Keratinocyte (primary cell): ENCODE data around the gene HNRNPDL. TPM values are rescaled to one million over a fixed set of nuclear protein-coding genes. Genes with fewer than 3 reads are reported as not detected.

Experiments
- DNase-seq: peaks from one replicate; pipeline ENCODE4 v3.0.0-alpha.2; 2011; ENCODE audit warnings: low read depth, missing footprints, low spot score
- FAIRE-seq: peaks from 2 replicates; lab custom pipeline; 2011; peaks lifted over from hg19 to GRCh38; lab: Jason Lieb, UNC
- H2AFZ ChIP-seq: 2 replicates; pipeline ENCODE4 v1.6.0; 2012; ENCODE audit warnings: low read length, control low read depth, inconsistent platforms; ENCODE audit not compliant: control insufficient read depth
- H3K27ac ChIP-seq: 2 replicates; pipeline ENCODE4 v1.5.1; 2011; ENCODE audit warnings: low read length; ENCODE audit not compliant: control insufficient read depth, insufficient read depth
- H3K27me3 ChIP-seq: 3 replicates; pipeline ENCODE4 v1.6.0; 2011; ENCODE audit warnings: low read length; ENCODE audit not compliant: control insufficient read depth, insufficient read depth; ENCODE audit errors: extremely low read depth
- H3K36me3 ChIP-seq, 2 experiments: 2 replicates in 1 of 2; 3 replicates in 1 of 2; pipeline ENCODE4 v1.5.1; 2011; ENCODE audit warnings: low read length in 2 of 2, mild to moderate bottlenecking in 1 of 2; ENCODE audit not compliant: control insufficient read depth in 2 of 2, insufficient read depth in 2 of 2; ENCODE audit errors: extremely low read depth in 1 of 2
- H3K4me1 ChIP-seq: 3 replicates; pipeline ENCODE4 v1.5.1; 2011; ENCODE audit warnings: low read length; ENCODE audit not compliant: control insufficient read depth, insufficient read depth; ENCODE audit errors: extremely low read depth
- H3K4me2 ChIP-seq: 3 replicates; pipeline ENCODE4 v1.6.0; 2011; ENCODE audit warnings: low read depth, low read length; ENCODE audit not compliant: control insufficient read depth, insufficient read depth; ENCODE audit errors: extremely low read depth
- H3K4me3 ChIP-seq, 3 experiments: fragments of 200-600 bp in 1 of 3; sonication (generic) in 1 of 3; 2 replicates in 2 of 3; 3 replicates in 1 of 3; pipeline ENCODE4 v1.5.1; 2011 to 2016; ENCODE audit warnings: low read length in 3 of 3, mild to moderate bottlenecking in 3 of 3, control low read depth in 2 of 3, inconsistent platforms in 1 of 3, low read depth in 1 of 3, mixed read lengths in 1 of 3, mixed run types in 1 of 3, moderate library complexity in 1 of 3; ENCODE audit not compliant: control insufficient read depth in 2 of 3, insufficient read depth in 2 of 3; ENCODE audit errors: extremely low read depth in 1 of 3
- H3K79me2 ChIP-seq: 2 replicates; pipeline ENCODE4 v1.6.0; 2012; ENCODE audit warnings: low read length; ENCODE audit not compliant: control insufficient read depth, insufficient read depth
- H3K9ac ChIP-seq: 3 replicates; pipeline ENCODE4 v1.6.0; 2011; ENCODE audit warnings: low read length; ENCODE audit not compliant: control insufficient read depth, insufficient read depth; ENCODE audit errors: extremely low read depth
- H3K9me1 ChIP-seq: 3 replicates; pipeline ENCODE4 v1.6.0; 2011; ENCODE audit warnings: low read length; ENCODE audit not compliant: control insufficient read depth, insufficient read depth; ENCODE audit errors: extremely low read depth
- H3K9me3 ChIP-seq: 2 replicates; pipeline ENCODE4 v1.5.1; 2012; ENCODE audit warnings: low read depth, low read length; ENCODE audit not compliant: control insufficient read depth
- H4K20me1 ChIP-seq: 3 replicates; pipeline ENCODE4 v1.6.0; 2011; ENCODE audit warnings: low read length; ENCODE audit not compliant: control insufficient read depth, insufficient read depth; ENCODE audit errors: extremely low read depth
- CTCF ChIP-seq, 3 experiments: IDR thresholded peaks in 1 of 3; conservative IDR thresholded peaks in 1 of 3; optimal IDR thresholded peaks in 1 of 3; 2 replicates in 2 of 3; 3 replicates in 1 of 3; pipeline versions ENCODE3 to v1.5.1; 2011; ENCODE audit warnings: low read length in 3 of 3, mild to moderate bottlenecking in 3 of 3, moderate library complexity in 2 of 3, control low read depth in 1 of 3, inconsistent platforms in 1 of 3; ENCODE audit not compliant: insufficient read depth in 2 of 3; ENCODE audit errors: extremely low read depth in 1 of 3
- EZH2 ChIP-seq: IDR thresholded peaks from one replicate; pipeline ENCODE4 v1.6.1; 2012; ENCODE audit warnings: inconsistent platforms, mild to moderate bottlenecking, low read length, moderate library complexity
- dilution Hi-C: fragments of 300-500 bp; cut with MboI; formaldehyde crosslinking; loops from one replicate; pipeline ENCODE4 v1.7.0; 2020; ENCODE audit warnings: low sequenced_read_pairs; ENCODE audit not compliant: extremely low pct_ligation_motif_present
- polyA plus RNA-seq, 5 experiments: library from polyadenylated mRNA; depleted of rRNA in 3 of 5; stranded (reverse) in 3 of 5; stranded (forward) in 1 of 5; unstranded in 1 of 5; fragments of >200 nt; gene quantifications; 1 replicate in 1 of 5; 2 replicates in 3 of 5; 3 replicates in 1 of 5; pipeline versions ENCODE4 v1.2.1 to v1.2.3, GENCODE V29; 2011 to 2012; ENCODE audit warnings: missing spikeins in 2 of 5, low read depth in 1 of 5, low replicate concordance in 1 of 5

Gene HNRNPDL
- polyA plus RNA-seq, 1 donor (not counting 4 experiments of a cell fraction or from before 2014, with no cell fraction given) = 292 TPM

- Histone ChIP-seq H3K36me3 (peaks cover 17% of the 10 kb centered on the region in 2 experiments), H3K27ac (no peak overlapping the region), H3K79me2 (peaks cover 43% of the 10 kb centered on the region), H3K9me3 (no peaks in the 10 kb centered on the region), H3K4me3 (no peak overlapping the region), H3K9ac (no peak overlapping the region), H4K20me1 (no peaks in the 10 kb centered on the region), H3K27me3 (no peaks in the 10 kb centered on the region), H3K9me1 (no peaks in the 10 kb centered on the region), H3K4me1 (no peaks in the 10 kb centered on the region), H3K4me2 (no peak overlapping the region), H2AFZ (no peak overlapping the region)
- dilution Hi-C loops = no loop called here
- DNase-seq (no peak), FAIRE-seq (no peak)
- TF ChIP-seq CTCF (optimal IDR thresholded peaks at IDR 0.05 in 1 of 3, IDR thresholded peaks at IDR 0.05 in 1 of 3, conservative IDR thresholded peaks at IDR 0.05 in 1 of 3; ENCODE audit: extremely low read depth in 1 of 3, insufficient read depth in 2 of 3, low read length in 3 of 3) (no peak), EZH2 (no peak)
These were observed 20.9 kb upstream of the HNRNPDL start for GRCh38 chr4:82450966-82451755.

- TF ChIP-seq CTCF (optimal IDR thresholded peaks at IDR 0.05 in 1 of 3, IDR thresholded peaks at IDR 0.05 in 1 of 3, conservative IDR thresholded peaks at IDR 0.05 in 1 of 3; ENCODE audit: extremely low read depth in 1 of 3, insufficient read depth in 2 of 3, low read length in 3 of 3) = no peak
- no peak for TF ChIP-seq EZH2
- dilution Hi-C loops = no loop called here
- H3K4me1 ChIP-seq = no peaks in the 10 kb centered on the region
- no peaks in the 10 kb centered on the region for H3K9me1 ChIP-seq
- H3K79me2 ChIP-seq = peaks cover 69% of the 10 kb centered on the region
- H3K4me2 ChIP-seq = no peak overlapping the region
- no peaks in the 10 kb centered on the region for H3K9me3 ChIP-seq
- no peak overlapping the region for H2AFZ ChIP-seq
- DNase-seq = no peak
- no peak overlapping the region for H3K27ac ChIP-seq
- no peaks in the 10 kb centered on the region for H4K20me1 ChIP-seq
- peaks cover 10 to 17% of the 10 kb centered on the region in 2 experiments for H3K36me3 ChIP-seq
- peak; percentile 43 for FAIRE-seq
- no peak overlapping the region for H3K9ac ChIP-seq
- H3K27me3 ChIP-seq = no peaks in the 10 kb centered on the region
- no peak overlapping the region for H3K4me3 ChIP-seq
These were observed 17.6 kb upstream of the HNRNPDL start for GRCh38 chr4:82447886-82448285.
